Neuron (in vitro differentiated cells): ENCODE data around the gene FAHD1.

Experiments
- H2AFZ ChIP-seq: one replicate; pipeline ENCODE4 v1.6.1; 2013; ENCODE audit warnings: low read depth, mild to moderate bottlenecking, inconsistent platforms, low read length, moderate library complexity
- H3K27me3 ChIP-seq: one replicate; pipeline ENCODE4 v1.6.1; 2013; ENCODE audit warnings: low read length; ENCODE audit not compliant: insufficient read depth
- H3K36me3 ChIP-seq: one replicate; pipeline ENCODE4 v1.6.1; 2013; ENCODE audit warnings: low read length; ENCODE audit not compliant: insufficient read depth
- H3K4me1 ChIP-seq: one replicate; pipeline ENCODE4 v1.6.1; 2013; ENCODE audit warnings: low read length; ENCODE audit not compliant: insufficient read depth
- H3K4me3 ChIP-seq: 2 replicates; pipeline ENCODE4 v1.5.1; 2013; ENCODE audit warnings: mild to moderate bottlenecking, low read length, moderate library complexity
- H3K9me3 ChIP-seq: one replicate; pipeline ENCODE4 v1.6.1; 2013; ENCODE audit warnings: low read length

The FAHD1 gene

GRCh38 chr16:1877804-1878203, 50.8 kb downstream of the FAHD1 start:
- no peaks in the 10 kb centered on the region for H3K36me3 ChIP-seq
- peaks cover 16% of the 10 kb centered on the region for H3K27me3 ChIP-seq
- peaks cover 3% of the 10 kb centered on the region for H3K4me1 ChIP-seq
- H3K4me3 ChIP-seq, result no peak overlapping the region
- H3K9me3 ChIP-seq, result no peaks in the 10 kb centered on the region
- no peak overlapping the region for H2AFZ ChIP-seq

DNA sequence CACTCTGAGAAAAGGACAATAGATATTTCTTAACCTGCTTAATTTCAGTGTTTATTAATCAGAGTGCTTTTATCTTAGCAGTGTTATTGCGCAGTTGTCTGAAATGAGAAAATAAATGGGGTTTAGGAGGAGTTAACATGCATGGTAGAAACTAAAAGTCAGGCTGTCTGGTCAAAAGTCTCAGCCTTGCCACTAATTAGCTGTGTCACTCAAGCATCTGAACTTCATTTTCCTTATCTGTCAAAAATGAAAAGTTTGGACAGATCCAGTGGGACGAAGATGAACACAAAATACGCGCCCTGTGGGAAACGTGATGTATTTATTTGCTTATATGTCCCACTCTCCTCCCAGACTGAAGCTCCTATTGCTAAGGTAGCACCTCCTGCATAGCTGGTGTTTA, 51.2 kb downstream of the FAHD1 start:
- Histone ChIP-seq H3K4me1 (peaks cover 3% of the 10 kb centered on the region), H3K36me3 (no peaks in the 10 kb centered on the region), H3K4me3 (no peak overlapping the region), H3K9me3 (no peaks in the 10 kb centered on the region), H3K27me3 (peaks cover 16% of the 10 kb centered on the region), H2AFZ (no peak overlapping the region)
